Activated CD8-positive, alpha-beta memory T cell treated with anti-CD3 and anti-CD28 coated beads, Interleukin-2, amount 50 U/mL, for 4 hours (primary cell): ENCODE data around the gene SLC6A17.
A peak's percentile ranks its signal among the peaks of the same experiment; 100 is the strongest.

Experiments used
- DNase-seq: peaks from one replicate; pipeline ENCODE4 v3.0.0-alpha.2; 2020

Gene SLC6A17

DNA sequence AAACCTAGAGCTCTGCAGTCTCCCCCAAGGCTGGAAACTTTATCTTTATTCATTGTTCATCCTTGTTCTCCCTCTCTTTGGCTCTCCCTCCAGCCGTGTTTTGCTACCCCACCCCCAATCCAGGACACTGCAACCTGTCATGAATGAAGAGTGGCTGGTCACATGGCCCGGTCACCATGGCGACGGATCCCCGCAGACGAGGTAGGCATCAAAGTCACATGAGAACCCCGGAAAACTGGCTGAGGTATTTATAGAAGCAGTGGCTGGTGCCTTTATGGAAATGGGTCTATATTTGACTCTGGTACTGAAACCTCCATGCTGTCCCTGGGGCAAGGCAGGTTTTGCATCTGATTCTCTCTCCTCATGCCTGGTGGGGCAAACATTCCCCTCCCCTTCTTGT, 13.4 kb upstream of the SLC6A17 start:
- no peak for DNase-seq

DNA sequence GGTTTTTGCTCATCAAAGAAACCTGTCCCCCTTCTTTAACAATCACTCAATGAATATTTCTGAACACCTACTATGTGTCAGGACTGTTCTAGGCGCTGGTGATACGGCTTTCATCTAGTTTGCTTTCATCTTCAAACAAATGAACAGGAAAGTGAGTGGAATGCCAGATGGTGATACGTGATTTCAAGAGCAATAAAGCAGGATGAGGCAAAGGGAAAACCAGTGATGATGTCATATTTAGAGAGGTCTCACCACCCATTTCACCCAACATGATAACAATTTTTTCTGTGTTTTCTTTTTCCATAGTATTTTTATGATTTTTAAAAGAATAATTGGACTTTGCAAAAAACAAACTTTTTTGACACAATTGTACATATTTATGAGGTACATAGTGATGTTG, 11.3 kb upstream of the SLC6A17 start:
- no peak for DNase-seq

DNA sequence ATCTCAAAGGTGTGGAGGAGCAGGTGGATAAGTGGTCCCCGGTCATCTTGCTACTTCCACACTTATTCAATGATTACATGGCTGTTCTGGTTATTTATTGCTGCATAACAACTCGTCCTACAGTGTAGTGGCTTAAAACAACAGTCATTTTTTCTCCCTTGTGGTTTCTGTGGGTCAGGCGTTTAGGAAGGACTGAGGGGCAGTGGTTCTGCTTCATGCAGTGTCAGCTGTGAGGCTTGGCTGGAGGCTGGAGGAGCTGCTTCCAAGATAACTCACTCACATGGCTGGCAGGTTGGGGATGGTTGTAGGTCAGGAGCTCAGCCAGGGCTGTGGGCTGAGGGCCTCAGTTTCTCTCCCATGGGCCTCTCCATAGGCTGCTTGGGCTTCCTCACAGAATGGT, 5.9 kb upstream of the SLC6A17 start:
- no peak for DNase-seq

DNA sequence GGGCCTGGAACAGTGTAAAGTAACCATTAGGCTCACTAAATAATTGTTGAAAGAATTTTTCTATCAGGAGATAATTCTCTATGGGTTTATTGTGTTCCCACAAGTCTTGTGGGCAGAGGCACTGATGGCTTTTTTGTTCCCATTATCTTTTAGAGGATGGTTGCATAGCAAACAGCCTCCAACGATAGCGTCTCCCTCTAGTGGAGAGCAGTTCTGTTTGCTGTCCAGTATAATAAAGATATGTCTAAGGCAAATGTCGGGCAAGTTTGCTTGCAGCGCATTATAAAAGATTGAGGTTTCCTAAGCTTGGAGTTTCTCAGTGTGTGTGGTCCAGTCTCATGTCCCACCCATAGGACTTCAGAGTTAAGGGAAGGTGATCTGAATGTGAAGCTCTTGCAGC, 1.3 kb upstream of the SLC6A17 start:
- no peak for DNase-seq

DNA sequence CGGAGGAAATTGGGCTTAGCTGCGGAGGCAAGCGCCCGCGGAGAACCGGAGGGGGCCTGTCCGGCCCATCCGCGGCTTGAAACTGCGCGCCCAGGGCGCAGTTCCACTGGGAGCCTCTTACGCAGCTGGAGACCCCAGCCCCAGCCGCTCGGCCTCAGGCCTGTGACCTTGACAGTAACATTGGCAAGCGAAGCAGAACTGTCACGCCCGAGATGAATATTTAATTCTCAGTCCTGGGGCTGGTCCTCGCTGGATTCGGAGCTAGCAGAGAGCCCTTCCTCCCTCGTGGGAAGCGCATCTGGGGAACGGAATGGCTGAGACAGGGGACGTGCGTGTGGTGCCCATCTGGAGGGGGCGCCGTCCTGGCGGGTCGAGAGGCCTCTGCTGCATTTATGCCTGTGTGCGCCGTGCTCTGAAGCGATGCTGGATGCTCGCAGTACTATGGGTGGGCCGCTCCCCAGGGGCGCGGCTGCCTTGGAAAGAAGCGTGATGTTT, 928 bp downstream of the SLC6A17 start:
- DNase-seq = no peak

DNA sequence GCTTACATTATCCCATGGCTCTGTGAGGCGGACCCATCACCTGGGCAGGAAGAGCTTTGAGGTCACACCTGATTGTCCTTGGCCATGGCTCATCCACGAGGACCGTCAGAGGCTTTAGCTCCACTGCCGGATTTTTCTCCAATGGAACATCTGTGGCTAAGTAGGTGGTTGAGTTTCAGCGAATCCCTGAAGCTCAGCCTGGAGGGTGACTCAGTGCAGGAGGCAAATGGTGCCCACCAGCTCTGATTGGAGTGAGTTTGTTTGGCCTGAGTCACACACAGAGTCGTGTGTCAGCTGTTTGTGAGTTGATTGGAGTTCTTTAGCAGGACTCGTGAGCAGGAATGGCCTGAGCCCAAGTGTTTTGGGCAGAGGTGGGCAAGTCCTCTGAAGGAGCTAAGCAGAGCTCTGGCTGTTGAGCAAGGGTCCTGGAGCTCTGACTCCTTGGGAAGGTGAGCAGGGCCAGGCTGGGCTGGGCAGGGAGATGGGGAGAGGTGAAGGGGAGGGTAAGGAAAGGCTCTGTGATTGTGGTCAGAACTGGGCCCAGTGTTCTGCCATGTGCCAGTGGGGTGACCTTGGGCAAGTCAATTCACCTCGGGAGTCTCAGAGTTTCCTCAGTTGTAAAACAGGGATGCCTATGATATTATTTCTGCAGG, 2.0 kb downstream of the SLC6A17 start:
- no peak for DNase-seq

DNA sequence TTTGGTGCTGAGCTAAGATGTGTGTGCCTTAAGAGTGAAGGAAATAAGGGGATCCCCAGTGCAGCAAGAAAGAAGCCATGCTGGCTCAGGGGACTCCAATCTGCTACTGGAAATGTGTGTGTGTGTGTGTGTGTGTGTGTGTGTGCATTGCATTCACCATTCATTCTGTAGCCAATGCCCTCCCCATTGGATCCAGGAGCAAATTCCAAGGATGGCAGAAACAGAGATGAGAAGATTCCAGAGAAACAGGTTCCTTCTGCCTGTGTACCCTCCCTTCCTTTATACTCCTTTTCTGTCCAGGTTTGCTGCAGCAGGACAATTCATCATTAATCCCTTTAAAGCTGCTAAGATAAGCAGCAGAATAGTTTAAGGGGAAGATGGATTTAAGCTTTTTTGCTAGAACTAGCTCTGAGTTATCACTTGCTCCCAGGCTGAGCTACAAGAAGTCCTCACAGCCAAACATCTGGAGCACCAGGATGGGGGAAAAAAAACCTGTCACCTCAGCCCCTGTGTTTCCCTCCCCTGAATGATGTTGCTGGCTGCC, 3.2 kb downstream of the SLC6A17 start:
- DNase-seq = no peak

DNA sequence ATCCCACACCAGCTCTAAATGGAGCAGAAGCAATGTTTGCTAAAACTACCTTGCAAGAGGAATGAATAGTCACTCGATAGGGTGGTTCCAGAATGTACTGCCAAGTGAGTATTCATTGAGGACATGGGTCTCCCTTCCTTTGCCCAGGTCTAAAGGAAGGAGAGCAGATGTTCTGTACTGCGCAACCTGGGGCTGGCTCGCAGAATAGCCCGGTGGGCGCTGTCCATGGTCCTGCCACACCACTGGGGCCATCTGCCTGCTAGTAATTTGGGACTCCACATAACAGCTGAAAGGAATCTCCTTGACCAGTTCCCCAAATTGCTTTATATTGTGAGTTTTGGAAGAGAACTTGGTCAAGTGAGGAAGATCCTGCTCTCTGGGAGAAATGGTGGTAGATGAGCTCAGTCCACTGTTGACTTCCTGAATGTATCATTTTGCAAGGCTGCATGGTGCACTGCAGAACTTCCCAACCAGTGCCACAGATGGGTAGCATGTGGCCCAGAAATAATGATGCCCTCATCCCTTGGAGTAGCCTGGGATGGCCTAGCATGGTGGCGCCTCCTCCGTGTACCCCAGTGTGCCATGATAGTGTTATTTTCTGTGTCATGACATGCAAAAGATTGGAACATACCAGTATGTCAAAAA, 5.7 kb downstream of the SLC6A17 start:
- DNase-seq = peak; percentile 37

DNA sequence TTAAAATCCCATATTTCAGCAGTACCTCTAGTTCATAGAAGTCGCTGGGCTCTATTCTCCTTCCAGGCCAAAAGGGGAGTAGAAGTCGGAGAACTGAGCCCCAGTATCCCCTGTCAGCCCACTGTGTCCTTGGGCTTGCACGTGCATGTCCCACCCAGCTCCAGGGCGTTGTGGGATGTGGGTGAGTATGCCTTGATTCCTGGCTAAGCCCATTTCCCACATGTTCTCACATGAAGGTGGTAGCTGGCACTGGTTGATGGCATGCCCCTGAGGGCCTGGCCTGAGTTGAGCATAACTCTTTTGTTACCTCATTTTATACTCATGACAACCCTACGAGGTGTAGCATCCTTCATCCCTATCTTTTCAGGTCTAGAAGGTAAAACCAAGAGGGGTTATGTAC, 8.0 kb downstream of the SLC6A17 start:
- DNase-seq = no peak

DNA sequence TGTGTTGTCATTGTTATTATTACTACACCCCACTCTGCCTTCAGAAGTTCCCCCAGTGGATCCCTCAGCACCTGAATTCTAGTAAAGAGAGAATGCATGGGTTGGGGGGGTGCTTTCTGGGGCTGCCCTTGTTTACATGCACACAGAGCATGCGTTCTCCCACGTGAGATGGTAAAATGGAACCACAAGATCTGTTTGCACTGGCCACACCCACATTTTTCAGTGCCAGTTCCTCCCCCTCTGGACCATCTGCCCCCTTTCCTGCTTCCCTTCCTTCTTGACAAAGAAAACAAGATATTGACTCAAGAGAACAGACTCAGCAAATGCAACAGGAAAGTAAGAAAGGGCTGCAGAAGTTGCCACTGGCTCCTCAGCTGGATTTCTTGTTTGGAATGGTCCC, 8.9 kb downstream of the SLC6A17 start:
- no peak for DNase-seq

DNA sequence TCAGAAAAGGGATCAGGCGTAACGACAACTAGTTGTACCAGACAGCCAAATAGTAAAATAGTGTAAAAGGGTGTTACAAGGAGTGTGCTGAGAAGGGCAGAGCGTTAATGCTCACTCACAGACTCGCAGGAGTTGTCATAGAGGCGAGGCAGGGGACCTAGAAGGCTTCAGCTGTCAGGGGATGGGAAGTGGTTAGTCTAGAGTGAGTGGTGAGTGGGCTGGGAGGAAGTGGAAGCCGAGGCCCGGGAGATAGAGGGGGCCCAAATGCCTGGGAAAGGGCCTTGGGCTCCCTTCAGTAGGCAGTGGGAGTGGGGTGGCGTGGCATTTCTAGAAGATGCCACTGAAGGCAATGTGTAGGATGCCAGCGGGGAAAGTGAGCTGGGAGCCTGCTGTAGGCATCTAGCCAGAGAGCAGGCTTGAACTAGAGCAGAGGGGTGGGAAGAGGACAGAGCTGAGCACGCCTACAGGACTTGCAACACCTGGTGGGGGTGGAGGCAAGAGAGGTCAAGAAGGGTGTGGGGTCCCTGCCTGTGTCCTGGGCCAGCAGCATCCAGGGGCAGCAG, 10.3 kb downstream of the SLC6A17 start:
- DNase-seq = no peak

DNA sequence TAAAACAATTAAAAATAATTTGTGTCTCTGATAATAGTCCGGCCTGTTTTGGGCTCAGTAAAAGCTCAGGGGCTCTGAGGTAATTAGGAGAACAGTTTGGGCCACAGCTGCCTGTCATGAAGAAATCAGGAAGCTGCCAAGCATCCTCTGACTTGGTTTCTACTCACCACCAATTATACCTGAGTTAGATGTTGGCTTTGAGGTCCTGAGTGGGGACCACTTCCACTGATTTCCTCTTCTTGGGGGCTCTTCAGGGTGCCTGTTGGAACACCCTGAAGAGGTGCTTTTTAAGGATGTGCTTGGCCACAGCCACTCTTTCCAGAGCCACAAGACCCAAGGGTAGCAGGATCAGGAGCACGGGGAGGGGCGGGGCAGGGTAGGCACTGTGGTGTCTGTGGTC, 10.9 kb downstream of the SLC6A17 start:
- no peak for DNase-seq

DNA sequence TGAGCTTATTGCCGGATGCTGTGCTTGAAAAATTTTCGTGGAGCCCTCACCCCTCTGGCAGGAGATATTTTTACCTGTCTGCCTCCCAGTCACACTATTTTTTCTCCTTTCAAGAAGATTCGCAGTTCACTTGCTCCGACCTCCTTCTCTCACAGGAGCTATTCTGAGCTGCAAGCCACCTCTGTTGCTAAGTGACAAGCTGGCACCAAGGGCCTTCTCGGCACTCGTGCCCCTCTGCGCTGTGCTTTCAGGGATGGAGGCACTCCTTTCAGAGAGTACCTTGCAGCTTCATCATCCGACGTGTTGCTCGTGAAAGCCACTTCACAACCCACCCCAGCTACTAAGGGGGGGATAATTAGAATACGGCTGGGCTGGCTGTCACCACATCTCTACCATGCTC, 11.6 kb downstream of the SLC6A17 start:
- no peak for DNase-seq

DNA sequence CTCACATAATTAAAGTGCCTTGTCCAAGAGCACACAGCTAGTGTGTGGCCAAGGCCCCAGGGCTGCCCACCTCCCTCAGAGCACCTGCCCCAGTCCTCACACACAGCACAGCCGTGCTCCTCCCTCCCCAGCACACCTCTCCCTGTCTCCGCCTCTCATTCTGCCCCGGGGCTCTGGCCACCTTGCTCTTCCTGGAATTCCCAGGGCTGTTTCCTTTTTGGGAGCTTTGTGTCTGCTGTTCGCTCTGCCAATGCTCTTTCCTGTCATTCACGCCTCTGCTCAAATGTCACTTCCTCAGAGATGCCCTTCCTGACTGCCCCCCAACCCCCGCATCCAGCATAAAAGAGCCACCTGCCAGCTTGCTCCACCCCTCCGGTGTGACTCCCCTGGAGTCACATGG, 13.3 kb downstream of the SLC6A17 start:
- DNase-seq = no peak

DNA sequence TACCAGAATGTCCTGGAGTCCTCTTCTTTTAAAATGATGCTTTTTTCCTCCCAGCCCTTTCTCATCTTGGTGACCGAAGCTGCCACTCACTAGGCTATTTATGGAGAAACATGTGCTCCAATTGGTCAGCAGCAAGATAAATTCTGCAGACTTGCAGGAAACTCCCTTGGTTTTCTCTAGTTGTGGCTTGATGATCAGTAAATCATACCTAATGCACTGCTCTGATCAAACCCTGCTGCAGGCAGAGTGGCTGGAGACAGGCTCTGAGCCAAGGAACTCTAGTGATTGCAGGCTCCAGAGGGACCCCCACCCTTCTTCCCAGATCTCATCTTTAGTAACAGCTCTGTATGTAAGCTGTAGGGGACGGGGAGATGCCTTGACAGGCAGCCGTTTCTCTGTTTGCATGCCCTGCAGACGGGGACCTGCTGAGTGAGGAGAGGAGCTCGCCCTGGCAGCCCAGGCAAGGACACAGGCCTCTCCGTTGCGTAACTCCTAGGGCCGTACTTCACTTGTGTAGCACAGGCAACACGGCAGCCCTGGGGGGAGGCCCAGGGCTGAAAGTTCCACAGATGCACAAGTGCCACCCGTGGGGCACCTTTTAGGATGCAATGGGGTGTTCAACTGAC, 14.5 kb downstream of the SLC6A17 start:
- DNase-seq = no peak

DNA sequence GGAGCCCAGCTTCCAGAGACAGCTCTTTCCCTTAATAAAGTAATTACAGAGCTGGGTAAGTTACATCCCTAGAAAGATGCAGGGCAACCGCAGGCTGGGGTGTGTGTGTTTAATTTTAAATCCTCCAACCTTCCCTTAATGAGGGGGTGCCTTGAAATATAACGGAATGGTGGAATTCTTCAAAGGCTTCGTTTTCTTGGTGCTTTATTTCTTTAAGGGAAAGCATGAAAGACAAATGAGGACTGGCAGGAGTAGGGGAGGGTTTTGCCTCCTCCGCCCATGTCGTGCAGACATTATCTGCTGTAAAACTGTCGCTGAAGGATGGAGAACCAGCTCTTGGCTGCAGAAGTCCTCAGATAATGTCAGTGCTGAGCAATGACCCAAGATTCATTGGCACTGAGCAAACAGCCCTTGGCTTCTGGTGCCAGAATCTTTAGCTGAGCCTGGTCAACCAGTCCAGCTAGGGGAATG, 15.5 kb downstream of the SLC6A17 start:
- no peak for DNase-seq

DNA sequence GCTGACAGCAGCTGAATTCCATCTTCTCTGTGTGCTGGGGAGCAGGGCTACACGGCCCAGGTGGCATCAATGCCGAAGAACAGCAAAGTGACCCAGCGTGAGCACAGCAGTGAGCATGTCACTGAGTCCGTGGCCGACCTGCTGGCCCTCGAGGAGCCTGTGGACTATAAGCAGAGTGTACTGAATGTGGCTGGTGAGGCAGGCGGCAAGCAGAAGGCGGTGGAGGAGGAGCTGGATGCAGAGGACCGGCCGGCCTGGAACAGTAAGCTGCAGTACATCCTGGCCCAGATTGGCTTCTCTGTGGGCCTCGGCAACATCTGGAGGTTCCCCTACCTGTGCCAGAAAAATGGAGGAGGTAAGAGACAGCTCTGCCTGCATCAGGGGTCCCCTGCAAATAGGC, 16.6 kb downstream of the SLC6A17 start:
- DNase-seq = no peak

DNA sequence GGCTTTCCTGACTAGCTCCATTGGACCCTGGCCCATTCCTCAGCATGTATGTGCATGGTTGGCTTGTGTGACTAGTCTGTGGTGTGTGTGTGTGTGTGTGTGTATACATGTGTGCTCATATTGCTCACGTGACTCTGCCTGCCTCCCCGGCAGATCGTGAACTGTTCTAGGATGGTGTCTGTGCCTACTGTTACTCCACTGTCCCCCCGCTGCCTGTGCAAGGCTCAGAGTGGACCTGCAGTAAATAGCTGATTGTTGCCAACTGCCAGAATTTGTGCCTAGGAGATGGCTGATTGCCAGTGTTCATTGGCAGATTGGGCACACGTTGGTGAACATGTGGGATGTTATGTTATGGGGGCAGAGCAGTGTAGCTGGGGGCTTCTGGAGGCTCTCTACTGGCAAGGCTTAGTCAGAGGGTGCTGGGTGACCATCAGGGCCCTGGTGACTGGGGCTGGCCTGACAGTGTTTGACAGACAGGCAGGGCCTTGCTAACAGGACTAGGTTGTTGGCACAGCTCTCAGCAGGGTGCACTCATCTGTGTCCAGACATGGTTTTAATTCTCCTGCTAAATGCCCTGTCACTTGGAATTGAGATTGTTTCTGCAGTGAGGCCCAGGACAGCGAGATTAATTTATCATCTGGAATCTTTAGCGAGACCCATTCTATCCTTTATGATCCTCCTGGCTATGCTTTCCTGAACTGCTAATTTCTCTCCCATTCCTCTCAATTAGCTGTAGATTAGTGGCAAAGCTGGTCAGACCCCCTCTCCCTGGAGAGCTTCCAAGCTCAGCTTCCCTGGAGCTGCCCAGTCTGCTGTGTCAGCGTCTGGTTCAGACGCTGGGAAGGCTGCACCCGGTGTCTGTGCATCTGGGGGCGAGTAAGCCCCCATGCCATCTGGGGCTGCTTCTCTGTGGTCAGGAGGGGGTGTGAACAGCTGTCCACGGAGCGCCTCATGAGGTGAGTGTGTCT, 20.8 kb downstream of the SLC6A17 start:
- no peak for DNase-seq

DNA sequence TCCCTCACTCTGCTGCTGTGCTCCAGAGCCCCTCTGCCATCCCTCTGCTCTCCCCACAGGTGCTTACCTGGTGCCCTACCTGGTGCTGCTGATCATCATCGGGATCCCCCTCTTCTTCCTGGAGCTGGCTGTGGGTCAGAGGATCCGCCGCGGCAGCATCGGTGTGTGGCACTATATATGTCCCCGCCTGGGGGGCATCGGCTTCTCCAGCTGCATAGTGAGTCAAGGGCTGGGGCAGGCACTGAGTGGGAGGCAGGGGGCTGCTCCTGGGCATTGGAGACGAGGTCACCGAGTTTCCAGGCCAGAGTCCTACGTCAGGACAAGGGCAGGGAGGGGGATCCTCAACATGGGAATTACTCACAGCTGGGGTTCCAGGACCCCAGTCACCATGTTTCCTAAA, 21.7 kb downstream of the SLC6A17 start:
- no peak for DNase-seq

DNA sequence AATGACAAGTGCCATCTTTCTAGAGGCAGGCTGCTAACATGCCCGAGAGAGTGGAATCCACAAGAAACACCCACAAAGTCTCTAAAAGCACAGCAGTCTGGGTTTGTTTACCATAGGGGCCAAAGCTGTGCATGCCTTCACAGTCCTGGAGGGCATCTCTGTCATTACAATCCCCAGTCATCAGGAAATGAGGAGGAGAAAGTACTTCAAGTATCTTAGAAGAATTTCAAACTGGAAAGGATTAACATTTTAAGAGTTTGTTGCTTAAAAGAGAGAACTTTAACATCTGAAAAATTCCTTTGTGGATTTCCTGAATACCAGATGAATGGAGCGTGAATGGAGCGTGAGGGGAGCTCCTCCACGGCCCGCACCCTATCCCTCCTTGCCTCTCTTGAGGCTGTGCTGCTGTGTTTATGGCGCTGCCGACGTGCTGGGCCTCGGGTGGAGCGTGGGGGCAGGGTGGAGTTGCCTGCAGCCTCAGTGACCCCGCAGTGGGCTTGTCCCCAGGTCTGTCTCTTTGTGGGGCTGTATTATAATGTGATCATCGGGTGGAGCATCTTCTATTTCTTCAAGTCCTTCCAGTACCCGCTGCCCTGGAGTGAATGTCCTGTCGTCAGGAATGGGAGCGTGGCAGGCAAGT, 23.3 kb downstream of the SLC6A17 start:
- DNase-seq = no peak

DNA sequence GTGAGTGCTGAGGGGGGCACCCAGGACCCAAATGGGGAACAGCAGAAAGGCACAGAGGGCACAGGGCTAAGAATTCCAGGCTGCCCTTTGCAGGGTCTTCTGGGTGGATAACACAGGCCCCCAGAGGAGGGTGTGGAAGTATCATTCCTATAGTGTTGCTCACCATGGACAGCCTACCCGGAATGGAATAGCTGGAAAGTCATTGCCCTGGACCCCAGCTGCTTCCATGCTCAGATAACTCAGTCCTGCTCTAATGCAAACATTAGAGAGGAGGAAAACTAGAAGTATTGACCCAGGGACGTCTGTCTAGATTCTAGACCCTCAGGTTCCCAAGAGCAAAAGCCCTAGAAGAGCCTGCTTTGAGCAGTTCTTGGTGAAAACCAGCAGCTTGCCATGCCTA, 24.7 kb downstream of the SLC6A17 start:
- DNase-seq = no peak
